ENCODE results near the gene LRIG3.
"Not testable (repeated sequence)": the region's sequence is repeated elsewhere in the genome, so short reads cannot be mapped to it uniquely, and the experiment has no call there.

Gene LRIG3

DNA sequence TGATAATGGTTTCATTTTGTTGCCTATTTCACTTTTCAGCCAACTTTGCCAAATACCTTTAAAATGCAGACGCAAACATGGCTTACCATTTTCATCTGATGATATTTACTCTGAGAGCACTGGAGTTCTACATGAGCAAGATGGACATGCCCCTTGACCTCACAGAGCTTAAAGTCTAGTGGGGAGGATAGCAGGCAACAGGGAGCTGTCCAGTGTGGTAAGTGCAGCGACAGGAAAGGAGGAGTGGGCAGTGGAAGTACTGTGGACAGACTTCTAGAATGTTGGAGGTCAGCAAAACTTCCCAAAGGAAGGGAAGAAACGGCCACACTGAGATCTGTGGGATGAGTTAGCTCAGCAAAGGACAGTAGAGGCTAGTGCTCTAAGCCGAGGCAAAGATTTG, 25.3 kb downstream of the LRIG3 start:
- no peak for DNase-seq

GRCh38 chr12:58894040-58894439, 26.3 kb downstream of the LRIG3 start:
- no peak for DNase-seq

DNA sequence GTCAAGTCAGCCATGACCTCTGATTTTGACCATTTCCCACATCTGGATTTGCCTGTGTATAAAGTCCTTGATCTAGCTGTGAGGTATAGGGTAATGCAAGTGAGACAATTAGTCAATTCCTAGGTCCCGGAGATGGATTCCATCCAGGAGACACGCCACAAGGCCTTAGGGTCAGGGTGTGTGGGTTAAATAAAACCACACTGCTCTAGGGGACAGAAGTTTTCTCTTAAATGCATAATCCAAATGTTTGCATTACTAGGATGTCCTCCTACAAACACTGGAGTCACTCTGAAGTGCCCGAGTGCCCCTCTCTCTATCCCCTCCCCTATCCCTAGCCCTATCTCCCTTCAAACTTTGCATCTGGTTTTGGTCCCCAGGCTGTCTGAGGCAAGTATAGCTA, 26.8 kb downstream of the LRIG3 start:
- DNase-seq = no peak

DNA sequence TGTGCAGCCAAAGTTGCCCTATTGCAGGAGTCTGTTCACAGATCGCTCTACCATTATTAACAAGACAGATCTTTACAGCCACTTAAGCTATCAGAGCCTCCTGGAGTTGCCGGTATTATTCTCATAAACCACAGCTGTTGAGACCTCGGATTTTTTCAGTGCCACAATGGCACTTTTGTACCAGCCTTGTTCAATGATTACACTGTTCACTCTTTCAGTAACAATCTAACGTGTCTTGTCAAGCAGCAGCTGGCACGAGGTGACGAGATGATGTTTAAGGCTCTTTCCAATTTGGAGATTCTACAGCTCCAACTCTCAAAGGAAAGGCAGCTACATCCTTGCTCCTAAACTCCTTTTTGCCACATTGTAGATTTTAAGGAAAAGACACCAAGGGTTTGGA, 30.7 kb downstream of the LRIG3 start:
- peak; percentile 63 for DNase-seq

DNA sequence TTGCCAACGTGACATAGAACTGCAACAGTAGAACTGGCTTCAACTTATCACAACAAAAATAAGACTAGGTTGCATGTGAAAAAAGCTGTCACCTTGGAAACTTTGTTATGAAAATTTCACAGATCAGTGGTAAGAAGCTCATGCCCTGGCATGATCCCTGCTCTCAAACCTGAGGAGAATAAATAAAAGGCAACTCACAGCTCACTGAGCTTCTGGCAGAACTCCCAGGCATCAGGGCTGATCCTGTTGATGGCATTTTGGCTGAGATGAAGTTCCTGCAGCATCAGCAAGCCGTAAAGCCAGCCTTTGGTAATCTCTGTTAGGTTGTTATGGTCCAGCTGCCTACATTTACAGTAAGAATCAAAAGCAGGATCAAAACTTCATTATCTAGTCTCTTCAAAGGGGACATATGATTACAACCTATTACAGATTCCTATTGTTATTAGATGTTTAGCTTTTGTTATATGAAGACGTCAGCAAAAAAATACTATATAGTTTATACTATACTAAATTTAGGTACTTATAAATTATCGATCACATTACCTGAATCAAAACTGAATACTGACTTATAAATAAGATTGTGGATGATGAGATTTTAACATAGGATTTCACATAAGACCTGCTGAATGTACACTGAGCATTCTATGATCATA, 32.0 kb downstream of the LRIG3 start:
- DNase-seq = peak; percentile 96

DNA sequence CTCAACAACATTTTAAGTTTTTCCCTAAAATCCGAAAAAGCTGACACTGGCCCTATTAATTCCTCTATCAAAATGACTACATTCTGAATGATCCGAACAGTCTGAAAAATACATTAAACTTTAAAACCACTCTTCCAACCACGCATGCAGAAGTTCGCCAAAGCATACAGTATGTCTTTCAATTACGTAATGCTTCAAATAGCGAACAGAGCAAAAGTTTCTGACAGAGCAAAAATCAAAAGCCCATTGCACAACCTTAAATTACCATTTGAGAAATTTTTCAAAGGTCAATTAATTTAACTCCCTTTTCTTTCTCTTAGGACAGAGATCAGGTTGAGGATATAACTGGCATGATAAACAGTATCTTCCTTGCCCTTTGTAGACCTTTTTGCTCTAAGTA, 33.2 kb downstream of the LRIG3 start:
- DNase-seq = no peak

DNA sequence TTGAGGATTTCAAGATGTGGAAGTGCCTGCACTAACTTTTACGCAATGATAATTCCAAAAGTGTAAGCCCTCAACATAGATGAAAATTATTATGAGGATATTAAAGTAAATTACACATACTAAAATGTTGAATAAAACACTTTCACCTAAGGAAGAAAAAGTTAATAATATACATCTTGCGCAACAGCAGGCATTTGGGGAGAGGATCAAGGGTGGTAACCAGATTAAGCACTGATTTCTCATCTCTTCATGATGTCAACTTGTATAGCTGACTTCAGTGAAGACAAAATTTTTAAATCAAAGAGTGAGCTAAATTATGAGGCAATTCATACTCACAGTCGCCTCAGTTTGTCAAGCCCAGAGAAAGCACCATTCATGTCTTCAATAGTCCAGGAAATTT, 33.8 kb downstream of the LRIG3 start:
- no peak for DNase-seq

GRCh38 chr12:58884916-58885315, 35.4 kb downstream of the LRIG3 start:
- no peak for DNase-seq

GRCh38 chr12:58883576-58884334, 36.5 kb downstream of the LRIG3 start:
- DNase-seq = no peak

DNA sequence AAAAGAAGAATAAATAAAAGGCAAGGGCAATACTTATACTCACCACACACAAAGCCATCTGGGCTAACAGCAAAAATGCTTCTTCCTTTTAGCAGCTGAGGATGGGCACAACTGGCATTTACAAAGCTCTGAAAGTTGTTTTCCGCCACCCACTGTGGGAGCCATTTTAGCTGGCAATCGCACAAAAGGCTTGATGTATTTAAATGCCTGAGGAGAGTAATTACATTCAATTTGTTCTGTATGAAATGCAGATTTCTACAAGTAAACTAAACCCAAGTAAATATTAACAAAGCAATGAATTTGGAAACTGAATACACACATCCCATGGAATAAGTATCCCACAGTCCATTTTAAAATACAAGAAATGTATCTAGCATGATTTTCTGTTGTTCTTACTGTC, 37.5 kb downstream of the LRIG3 start:
- peak; percentile 86 for DNase-seq

- no peak for DNase-seq
These were observed 38.5 kb downstream of the LRIG3 start for GRCh38 chr12:58881816-58882215.

GRCh38 chr12:58880639-58881038, 39.7 kb downstream of the LRIG3 start:
- no peak for DNase-seq

DNA sequence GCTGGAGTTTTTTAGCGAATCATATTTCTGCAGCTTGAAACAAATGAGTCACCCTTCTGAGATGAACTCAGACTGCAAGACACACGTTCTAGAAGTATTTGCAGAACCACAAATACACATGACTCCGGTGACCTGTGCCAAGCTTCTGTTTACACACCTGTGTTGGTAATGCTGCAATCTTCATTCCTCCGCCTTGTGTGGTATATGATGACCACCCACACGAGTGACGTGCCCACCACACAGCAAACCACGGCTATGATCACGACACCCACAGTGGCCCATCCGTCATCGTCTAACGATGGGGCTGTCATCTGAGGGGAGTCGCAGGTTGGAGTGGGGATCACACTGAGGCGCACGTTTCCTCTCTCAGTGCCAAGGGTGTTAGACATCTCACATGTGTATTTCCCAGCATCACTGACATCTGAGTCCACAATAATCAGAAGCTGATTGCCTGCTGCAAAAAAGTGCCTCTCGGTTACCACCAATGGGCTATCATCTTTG, 43.0 kb downstream of the LRIG3 start:
- peak; percentile 26 for DNase-seq

- DNase-seq = no peak
These were observed 46.8 kb downstream of the LRIG3 start for GRCh38 chr12:58873496-58873895.

GRCh38 chr12:58871556-58871955, 48.7 kb downstream of the LRIG3 start:
- DNase-seq = no peak

- no peak for DNase-seq
These were observed 49.7 kb downstream of the LRIG3 start for GRCh38 chr12:58870595-58870994.

DNA sequence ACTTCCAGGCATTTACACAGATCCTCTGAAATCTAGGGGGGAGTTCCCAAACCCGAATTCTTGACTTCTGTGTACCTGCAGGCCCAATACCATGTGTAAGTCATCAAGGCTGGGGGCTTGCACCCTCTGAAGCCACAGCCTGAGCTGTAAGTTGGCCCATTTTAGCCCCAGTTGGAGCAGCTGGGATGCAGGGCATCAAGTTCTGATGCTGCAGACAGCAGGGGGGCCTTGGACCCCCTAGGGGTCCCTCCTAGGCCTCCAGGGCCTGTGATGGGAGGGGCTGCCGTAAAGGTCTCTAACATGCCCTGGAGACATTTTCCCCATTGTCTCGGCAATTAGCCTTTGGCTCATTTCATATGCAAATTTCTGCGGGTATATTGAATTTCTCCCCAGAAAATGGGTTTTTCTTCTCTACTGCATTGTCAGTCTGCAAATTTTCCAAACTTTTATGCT, 59.5 kb downstream of the LRIG3 start:
- DNase-seq = no peak

DNA sequence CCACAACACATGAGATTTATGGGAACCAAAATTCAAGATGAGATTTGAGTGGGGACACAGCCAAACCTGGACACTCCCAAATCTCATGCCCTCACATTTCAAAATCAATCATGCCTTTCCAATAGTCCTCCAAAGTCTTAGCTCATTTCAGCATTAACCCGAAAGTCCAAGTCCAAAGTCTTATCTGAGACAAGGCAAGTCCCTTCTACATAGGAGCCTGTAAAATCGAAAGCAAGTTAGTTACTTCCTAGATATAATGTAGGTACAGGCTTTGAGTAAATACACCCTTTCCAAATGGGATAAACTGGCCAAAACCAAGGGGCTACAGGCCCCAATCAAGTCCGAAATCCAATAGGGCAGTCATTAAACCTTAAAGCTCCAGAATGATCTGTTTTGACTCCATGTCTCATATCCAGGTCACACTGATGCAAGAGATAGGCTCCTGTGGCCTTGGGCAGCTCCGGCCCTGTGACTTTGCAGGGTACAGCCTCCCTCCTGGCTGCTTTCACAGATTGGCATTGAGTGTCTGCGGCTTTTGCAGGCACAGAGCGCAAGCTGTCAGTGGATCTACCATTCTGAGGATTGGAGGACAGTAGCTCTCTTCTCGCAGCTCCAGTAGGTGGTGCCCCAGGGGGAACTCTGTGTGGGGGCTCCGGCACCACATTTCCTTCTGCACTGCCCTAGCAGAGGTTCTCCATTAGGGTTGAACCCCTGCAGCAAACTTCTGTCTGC, 60.1 kb downstream of the LRIG3 start:
- no peak for DNase-seq

DNA sequence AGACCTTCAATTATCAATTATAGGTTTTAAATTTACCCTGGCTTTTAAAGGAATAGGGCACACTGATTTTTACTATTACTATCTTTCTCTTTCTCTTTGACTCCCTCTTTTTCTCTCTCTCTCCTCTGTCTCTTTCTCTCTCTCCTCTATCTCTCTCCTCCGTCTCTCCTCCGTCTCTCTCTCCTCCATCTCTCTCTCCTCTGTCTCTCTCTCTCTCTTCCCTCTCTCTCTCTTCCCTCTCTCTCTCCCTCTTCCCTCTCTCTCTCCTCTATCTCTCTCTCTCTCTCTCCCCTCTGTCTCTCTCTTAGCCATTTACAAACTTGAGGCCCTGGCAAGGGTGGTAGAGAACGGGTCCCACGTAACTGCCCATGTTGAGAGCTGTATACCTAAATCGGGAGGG, 62.3 kb downstream of the LRIG3 start:
- no peak for DNase-seq

DNA sequence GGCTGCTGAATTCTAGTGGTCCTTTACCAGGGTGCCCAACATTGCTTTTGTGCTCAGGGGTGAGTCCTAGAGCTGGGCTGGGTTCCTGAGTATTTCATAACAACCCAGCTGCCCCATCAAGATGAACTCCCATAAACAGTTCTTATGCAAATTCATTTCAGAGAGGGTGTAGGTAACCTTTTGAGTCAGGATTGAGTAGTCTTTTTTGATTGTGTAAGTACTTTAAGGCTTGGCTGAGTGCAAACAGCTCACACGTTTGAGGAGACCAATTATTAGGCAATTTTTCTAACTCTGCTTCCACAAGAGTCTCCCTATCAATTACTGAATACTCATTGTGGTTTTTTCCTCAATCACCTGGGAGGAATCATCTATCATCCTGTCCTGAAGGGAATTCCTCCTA, 63.1 kb downstream of the LRIG3 start:
- DNase-seq = not testable (repeated sequence)

DNA sequence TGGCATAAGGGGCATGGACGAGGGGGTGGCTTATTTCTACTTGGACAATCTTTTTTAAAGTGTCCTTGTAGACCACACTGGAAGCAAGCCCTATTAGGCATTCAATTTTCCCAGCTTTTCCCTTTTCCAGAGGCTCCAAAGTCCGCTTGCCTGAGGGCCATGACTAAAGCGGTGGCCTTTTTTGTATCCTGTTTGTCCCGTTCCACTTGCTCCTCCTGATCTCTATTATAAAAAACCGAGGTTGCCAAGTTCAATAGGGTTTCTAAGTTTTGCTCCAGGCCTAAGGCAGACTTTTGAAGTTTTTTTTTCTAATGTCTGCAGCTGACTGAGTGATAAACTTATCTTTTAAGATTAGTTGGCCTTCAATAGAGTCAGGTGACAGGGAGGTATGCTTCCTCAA, 64.7 kb downstream of the LRIG3 start:
- DNase-seq = not testable (repeated sequence)

GRCh38 chr12:58850826-58851225, 69.5 kb downstream of the LRIG3 start:
- DNase-seq = no peak

DNA sequence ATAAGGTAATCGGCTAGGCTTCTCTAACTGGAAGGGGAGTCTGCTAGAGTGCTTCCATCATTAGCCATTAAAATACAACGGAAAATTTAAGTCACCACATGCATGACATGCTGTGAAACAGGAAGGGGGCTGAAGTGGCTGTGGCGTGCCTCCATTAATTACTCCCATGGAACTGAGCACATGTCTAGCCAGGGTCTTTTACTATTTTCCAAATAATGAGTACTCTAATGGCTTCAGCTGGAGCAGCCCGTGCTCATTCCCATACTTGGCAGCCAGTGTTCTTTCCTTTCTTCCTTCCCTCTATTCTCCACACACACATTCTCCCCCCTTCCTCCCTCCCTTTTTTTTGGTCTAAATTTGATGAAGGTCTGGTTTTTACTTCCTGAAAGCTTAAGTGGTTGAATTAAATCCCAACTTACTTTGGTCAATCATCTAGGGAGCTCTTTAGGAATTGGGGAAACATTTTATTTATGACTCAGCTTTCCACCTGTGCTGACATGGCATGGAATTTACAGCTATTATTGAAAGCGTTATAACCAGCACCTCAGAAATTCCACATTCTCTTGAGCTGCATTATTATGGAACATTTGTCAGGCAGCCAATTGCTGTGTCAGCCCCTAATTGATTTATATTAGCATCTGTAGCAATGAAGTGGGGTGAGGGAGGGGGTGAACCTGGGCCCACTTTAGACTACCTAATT, 72.3 kb downstream of the LRIG3 start:
- DNase-seq = no peak

Data from NCI-H345 (cell line).